ENCODE results near the gene PRDM11. TPM values are rescaled to one million over a fixed set of nuclear protein-coding genes. Genes with fewer than 3 reads are reported as not detected.

The PRDM11 gene
- total RNA-seq, 1 donor from 2014 or later: 23.6 TPM

DNA sequence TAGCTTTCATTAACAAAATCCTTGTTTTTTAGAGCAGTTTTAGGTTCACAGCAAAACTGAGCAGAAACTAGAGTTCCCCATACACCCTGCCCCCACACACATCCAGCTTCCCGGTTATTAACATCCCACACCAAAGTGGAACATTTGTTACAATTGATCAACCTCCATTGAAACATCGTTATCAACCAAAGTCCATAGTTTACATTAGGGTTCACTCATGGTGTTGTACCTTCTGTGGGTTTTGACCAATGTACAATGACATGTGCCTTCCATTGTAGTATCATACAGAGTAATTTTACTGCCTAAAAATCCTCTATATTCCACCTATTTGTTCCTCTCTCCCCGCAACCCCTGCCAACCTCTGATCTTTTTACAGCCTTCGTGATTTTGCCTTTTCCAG is 28.5 kb downstream of the PRDM11 start:
- intact Hi-C loops (cut with micrococcal nuclease): loop anchor here (5.0 kb wide), 1 partner anchor 63 kb away; no protein-coding TSS in a partner anchor
- H3K36me3 Mint-ChIP-seq (ENCODE audit: low read depth): peaks cover under 1% of the 10 kb centered on the region
- no peak for ATAC-seq (ENCODE audit: low read depth)
- H3K27me3 Mint-ChIP-seq: peaks cover 6% of the 10 kb centered on the region
- peaks cover 33% of the 10 kb centered on the region for H3K4me1 Mint-ChIP-seq
- no peaks in the 10 kb centered on the region for H3K9me3 Mint-ChIP-seq
- ChIA-PET CTCF (no interaction called here), POLR2A (no interaction called here)
- H3K4me3 Mint-ChIP-seq: no peak overlapping the region
- TF ChIP-seq, protein P1, sequence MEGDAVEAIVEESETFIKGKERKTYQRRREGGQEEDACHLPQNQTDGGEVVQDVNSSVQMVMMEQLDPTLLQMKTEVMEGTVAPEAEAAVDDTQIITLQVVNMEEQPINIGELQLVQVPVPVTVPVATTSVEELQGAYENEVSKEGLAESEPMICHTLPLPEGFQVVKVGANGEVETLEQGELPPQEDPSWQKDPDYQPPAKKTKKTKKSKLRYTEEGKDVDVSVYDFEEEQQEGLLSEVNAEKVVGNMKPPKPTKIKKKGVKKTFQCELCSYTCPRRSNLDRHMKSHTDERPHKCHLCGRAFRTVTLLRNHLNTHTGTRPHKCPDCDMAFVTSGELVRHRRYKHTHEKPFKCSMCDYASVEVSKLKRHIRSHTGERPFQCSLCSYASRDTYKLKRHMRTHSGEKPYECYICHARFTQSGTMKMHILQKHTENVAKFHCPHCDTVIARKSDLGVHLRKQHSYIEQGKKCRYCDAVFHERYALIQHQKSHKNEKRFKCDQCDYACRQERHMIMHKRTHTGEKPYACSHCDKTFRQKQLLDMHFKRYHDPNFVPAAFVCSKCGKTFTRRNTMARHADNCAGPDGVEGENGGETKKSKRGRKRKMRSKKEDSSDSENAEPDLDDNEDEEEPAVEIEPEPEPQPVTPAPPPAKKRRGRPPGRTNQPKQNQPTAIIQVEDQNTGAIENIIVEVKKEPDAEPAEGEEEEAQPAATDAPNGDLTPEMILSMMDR (IDR thresholded peaks at IDR 0.05): no peak
- H3K27ac Mint-ChIP-seq: no peak overlapping the region
- DNase-seq: no peak

DNA sequence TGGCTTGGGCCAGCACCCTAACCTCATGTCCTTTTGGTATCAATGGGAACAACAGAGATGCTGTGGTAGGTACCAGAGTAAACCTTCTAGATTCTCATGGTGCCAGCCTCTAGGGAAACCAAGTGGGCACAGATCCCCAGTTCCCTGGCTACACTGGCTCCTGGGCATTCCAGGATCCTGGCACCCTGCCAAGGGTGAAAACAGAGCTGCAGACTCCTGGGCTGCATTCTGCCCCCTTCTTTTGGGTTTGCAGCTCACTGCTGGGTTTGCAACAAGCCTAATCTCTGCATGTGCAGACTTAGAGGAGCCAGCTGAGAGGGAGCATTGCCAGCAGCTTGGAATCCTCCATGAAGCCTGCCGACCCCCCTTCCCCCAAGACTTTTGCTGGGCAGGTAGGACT is 30.6 kb downstream of the PRDM11 start:
- H3K27me3 Mint-ChIP-seq: peaks cover 8% of the 10 kb centered on the region
- intact Hi-C loops (cut with micrococcal nuclease): loop anchor here (5.0 kb wide), 1 partner anchor 65 kb away; no protein-coding TSS in a partner anchor
- H3K4me3 Mint-ChIP-seq: no peak overlapping the region
- DNase-seq (no peak), ATAC-seq (ENCODE audit: low read depth) (no peak)
- H3K4me1 Mint-ChIP-seq: peaks cover 24% of the 10 kb centered on the region
- no peak overlapping the region for H3K27ac Mint-ChIP-seq
- POLR2A ChIA-PET: no interaction called here
- peaks cover 1% of the 10 kb centered on the region for H3K36me3 Mint-ChIP-seq (ENCODE audit: low read depth)
- H3K9me3 Mint-ChIP-seq: no peaks in the 10 kb centered on the region
- CTCF ChIA-PET: no interaction called here
- TF ChIP-seq, protein P1 (IDR thresholded peaks at IDR 0.05): no peak

DNA sequence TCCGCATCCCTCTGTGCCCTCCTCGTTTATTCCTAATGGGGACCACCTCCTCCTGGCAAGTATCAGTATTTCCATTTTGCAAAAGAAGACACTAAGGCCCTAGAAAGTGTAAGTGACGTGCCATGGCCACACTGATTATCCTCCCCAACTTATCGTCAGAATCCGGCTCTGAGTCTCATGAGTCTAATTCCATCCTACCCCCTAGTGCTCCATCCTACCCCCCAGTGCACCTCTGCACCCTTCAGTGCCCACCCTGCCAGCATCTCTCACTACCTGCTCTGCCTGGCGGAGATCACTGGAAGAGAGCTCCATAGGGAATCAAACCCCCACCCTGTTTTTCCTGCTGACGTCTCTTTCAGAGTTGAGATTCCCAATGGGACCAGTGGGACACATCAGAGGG is 31.8 kb downstream of the PRDM11 start:
- H3K36me3 Mint-ChIP-seq (ENCODE audit: low read depth): peaks cover 4% of the 10 kb centered on the region
- peaks cover 24% of the 10 kb centered on the region for H3K4me1 Mint-ChIP-seq
- ATAC-seq (ENCODE audit: low read depth) (no peak), DNase-seq (no peak)
- H3K9me3 Mint-ChIP-seq: no peaks in the 10 kb centered on the region
- intact Hi-C loops (cut with micrococcal nuclease): loop anchor here (5.0 kb wide), 1 partner anchor 66 kb away; no protein-coding TSS in a partner anchor
- H3K4me3 Mint-ChIP-seq: no peak overlapping the region
- peaks cover 8% of the 10 kb centered on the region for H3K27me3 Mint-ChIP-seq
- ChIA-PET CTCF (no interaction called here), POLR2A (no interaction called here)
- TF ChIP-seq, protein P1 (IDR thresholded peaks at IDR 0.05): no peak
- no peak overlapping the region for H3K27ac Mint-ChIP-seq

DNA sequence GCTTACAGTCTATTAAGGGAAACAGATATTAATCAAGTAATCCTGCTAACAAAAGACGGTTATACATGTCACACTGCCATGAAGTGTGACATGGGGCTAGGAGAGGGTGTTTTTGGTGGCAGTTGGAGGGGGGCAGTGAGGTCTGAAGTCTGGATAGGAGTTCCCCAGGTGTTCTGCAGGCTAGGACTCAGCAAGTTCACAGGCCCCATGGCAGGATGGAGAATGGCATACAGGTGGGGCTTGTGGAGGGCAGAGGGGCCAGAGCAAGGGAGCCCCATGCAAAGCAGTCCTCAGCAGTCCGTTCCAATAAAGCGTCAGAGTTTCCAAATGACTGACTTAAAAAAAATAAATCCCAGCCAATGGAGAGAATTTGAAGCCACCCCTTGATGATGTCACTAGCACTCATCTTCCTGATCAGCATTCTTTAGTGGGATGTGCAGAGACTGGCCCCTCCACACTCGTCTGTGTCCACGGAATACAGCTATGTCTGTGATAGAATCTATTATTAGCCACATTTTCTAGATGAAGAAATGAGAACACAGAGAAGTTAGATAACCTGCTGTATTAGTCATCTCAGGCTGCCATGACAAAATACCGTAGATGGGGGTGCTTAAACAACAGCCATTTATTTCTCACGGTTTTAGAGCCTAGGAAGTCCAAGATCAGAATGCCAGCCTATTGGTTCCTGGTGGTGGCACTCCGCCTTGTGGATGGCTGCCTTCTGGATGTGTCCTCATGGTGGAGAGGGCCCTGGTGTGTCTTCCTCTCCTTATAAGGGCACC is 32.6 kb downstream of the PRDM11 start:
- Mint-ChIP-seq H3K4me1 (peaks cover 24% of the 10 kb centered on the region), H3K36me3 (ENCODE audit: low read depth) (peaks cover 4% of the 10 kb centered on the region), H3K9me3 (no peaks in the 10 kb centered on the region), H3K4me3 (peak overlapping the region; percentile 84), H3K27ac (no peak overlapping the region), H3K27me3 (peaks cover 8% of the 10 kb centered on the region)
- DNase-seq: no peak
- ATAC-seq (ENCODE audit: low read depth): no peak
- TF ChIP-seq, protein P1 (IDR thresholded peaks at IDR 0.05): no peak
- ChIA-PET POLR2A (no interaction called here), CTCF (no interaction called here)
- intact Hi-C loops (cut with micrococcal nuclease): loop anchor here (5.0 kb wide), 1 partner anchor 67 kb away; no protein-coding TSS in a partner anchor

DNA sequence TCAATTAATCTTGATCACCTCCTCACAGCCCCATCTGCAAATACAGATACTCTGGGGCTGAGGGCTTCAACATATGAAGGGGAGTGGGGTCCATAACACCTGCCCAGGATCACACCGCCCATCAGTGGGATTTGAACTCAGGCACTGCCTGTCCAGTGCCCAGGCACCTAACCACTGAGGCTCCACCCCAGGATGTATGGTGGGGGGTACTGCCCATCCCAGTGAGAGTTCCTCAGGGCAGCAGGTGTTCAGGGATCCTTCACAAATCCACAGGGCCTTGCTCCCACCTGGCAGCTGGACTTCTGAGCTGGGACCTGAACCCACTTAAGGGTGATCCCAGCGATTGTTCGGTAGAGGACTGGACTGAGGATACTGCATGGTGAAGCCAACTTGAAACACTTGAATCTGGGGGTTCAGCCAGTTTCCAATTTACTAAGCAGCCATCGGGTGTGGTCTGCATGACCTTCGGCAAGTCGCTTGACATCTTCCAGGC is 33.3 kb downstream of the PRDM11 start:
- Mint-ChIP-seq H3K36me3 (ENCODE audit: low read depth) (peaks cover 4% of the 10 kb centered on the region), H3K4me1 (peaks cover 24% of the 10 kb centered on the region), H3K9me3 (no peaks in the 10 kb centered on the region), H3K4me3 (peak overlapping the region; percentile 84), H3K27ac (no peak overlapping the region), H3K27me3 (peaks cover 8% of the 10 kb centered on the region)
- POLR2A ChIA-PET: no interaction called here
- ATAC-seq (ENCODE audit: low read depth): no peak
- CTCF ChIA-PET: no interaction called here
- TF ChIP-seq, protein P1 (IDR thresholded peaks at IDR 0.05): no peak
- intact Hi-C loops (cut with micrococcal nuclease): loop anchor here (2.0 to 5.0 kb wide), 3 partner anchors 15 to 67 kb away; partner anchors contain the start of gene PRDM11
- DNase-seq: no peak

Measured in activated B cell treated with CpG ODN at 0.5 μM for 24 hours (primary cell).